GM11168 (cell line): ENCODE results near the gene MAFG.

ENCODE experiments used
- in situ Hi-C: fragments of 300-500 bp; cut with MboI; formaldehyde crosslinking; loops from one replicate; pipeline ENCODE4 v1.12.0; 2022; ENCODE audit warnings: low sequenced_read_pairs; ENCODE audit not compliant: unreplicated experiment

The MAFG gene

GRCh38 chr17:81901167-81902022 is 26.1 kb downstream of the MAFG start:
- in situ Hi-C loops, result no loop called here

GRCh38 chr17:81900181-81900820 is 27.2 kb downstream of the MAFG start:
- in situ Hi-C loops, result no loop called here

- in situ Hi-C loops, result no loop called here
Measured at GRCh38 chr17:81899514-81900166, 27.9 kb downstream of the MAFG start.

GRCh38 chr17:81898885-81899284 is 28.6 kb downstream of the MAFG start:
- in situ Hi-C loops, result no loop called here

GRCh38 chr17:81898029-81898866 is 29.3 kb downstream of the MAFG start:
- in situ Hi-C loops, result no loop called here

- in situ Hi-C loops, result no loop called here
Measured at GRCh38 chr17:81895400-81895799, 32.1 kb downstream of the MAFG start.

GRCh38 chr17:81891303-81891552 is 36.3 kb downstream of the MAFG start:
- in situ Hi-C loops, result no loop called here

GRCh38 chr17:81890447-81891302 is 36.9 kb downstream of the MAFG start:
- in situ Hi-C loops, result no loop called here

GRCh38 chr17:81889602-81890001 is 37.9 kb downstream of the MAFG start:
- in situ Hi-C loops, result no loop called here

GRCh38 chr17:81888988-81889595 is 38.4 kb downstream of the MAFG start:
- in situ Hi-C loops, result no loop called here

GRCh38 chr17:81888105-81888987 is 39.2 kb downstream of the MAFG start:
- in situ Hi-C loops, result no loop called here

GRCh38 chr17:81885869-81886548 is 41.5 kb downstream of the MAFG start:
- in situ Hi-C loops, result no loop called here

GRCh38 chr17:81885454-81885853 is 42.1 kb downstream of the MAFG start:
- in situ Hi-C loops, result no loop called here

GRCh38 chr17:81884968-81885367 is 42.6 kb downstream of the MAFG start:
- in situ Hi-C loops, result no loop called here

- in situ Hi-C loops, result no loop called here
Measured at GRCh38 chr17:81884520-81884919, 43.0 kb downstream of the MAFG start.

- in situ Hi-C loops, result no loop called here
Measured at GRCh38 chr17:81879121-81879520, 48.4 kb downstream of the MAFG start.

GRCh38 chr17:81878294-81878693 is 49.2 kb downstream of the MAFG start:
- in situ Hi-C loops, result no loop called here

- in situ Hi-C loops, result no loop called here
Measured at GRCh38 chr17:81877569-81877968, 50.0 kb downstream of the MAFG start.
